ENCODE results near the gene PARP14.

The PARP14 gene

DNA sequence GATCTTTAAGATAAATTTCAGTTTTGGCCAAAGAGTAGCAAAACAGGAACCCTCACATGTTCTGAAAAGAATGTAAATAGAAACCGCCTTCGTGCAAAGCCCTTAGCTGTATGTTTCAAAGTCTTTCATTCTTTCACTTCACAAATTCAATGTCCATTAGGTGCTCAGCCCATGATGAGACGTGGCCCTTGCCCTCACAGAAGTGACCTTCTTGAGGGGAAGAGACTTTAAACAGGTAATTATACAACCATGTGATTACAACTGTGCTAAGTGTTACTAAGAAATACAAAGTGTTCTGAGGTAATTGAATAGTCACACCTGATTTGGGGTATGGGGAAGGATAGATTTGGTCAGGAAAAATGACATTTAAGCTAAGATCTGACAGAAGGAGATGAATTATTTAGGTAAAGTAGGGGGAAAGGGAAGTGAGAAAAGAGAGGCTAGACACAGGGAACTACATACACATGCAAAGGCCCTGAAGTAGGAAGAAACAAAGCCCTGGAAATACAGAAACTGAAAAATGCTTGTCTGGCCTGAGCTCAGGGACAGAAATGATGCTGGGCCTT, 93.4 kb downstream of the PARP14 start:
- DNase-seq: no peak

DNA sequence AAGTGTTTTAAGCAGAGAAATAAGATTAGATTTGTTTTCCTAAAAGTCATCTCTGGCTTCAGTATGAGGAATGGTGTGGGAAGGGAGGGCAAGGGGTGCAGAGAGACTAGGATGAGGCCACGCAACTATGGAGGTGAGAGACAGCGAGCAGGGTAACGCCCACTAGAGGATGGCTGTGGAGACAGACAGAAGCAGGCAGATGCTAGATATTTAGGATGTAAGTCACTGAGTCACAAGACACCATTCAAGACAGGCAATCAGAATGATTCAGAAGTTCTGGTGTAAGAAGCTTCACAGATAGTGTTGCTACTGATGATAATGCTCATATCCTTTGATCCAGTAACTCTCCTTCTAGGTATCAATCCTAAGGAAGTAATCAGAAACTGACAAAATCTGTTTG, 93.9 kb downstream of the PARP14 start:
- no peak for DNase-seq

DNA sequence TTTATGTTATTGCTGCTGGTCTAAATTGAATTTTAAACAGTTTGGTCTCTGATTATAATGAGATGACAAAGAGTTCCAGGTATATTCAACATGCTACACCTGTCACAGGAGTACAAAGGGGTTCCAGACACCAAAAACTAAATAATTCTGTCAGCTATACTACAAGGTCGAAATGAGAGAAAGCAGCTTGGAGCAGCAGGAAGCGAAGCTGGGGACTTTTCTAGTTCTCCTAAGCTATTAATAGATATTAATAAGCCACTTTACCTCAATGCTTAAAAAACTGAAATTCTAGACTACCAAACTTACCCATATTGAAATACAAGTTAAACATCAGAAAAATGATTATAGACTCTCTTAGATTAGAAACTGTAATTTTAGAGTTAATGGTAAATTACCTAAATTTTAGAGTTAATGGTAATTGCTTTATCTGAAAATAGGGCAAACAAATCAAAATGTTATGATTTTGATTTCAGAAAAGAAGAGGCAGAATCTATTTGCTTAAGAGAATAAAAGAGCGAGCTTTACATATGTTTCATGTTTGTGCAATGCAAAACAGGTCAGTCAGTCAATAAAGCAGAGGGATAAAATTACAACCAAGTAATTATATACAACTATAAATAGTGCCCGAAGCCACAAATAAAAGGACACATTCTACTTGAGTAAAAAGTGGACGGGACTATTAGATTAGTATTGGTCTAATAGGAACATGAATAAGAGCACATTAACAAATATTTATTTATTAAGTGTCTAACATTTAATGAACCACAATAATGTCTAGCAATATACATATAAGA, 96.2 kb downstream of the PARP14 start:
- DNase-seq: no peak

DNA sequence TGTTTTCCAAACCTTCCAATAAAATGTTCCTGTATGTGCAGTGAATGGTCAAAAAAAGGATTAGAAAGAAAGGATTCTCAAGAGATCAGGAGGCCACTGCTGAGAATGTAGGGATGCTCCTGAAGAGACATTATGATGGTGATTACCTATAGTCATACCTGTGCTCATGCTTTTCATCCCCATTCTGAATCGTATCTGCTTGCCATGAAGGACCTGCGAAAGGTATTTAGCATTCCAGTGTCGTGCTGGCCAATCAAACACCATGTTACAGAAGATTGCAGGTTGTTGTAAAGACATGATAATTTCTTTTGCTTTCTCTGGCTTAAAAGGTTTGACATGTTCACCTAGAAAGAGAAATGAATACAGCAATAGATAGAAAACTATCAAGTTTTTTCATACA, 96.9 kb downstream of the PARP14 start:
- no peak for DNase-seq

All from SHP77 (cell line).